ENCODE results near the gene TMEM51.

- TF ChIP-seq POLR2A (IDR thresholded peaks at IDR 0.05) = no peak
- no peak for TF ChIP-seq CTCF (IDR thresholded peaks at IDR 0.05 in 8 of 11, conservative IDR thresholded peaks at IDR 0.05 in 3 of 11)
- no peak for TF ChIP-seq POLR2AphosphoS5 (IDR thresholded peaks at IDR 0.05)
Observed at GRCh38 chr1:15233689-15234088, 80.1 kb downstream of the TMEM51 start.

All from spleen (tissue), 7 donors.